Smooth muscle cell (in vitro differentiated cells): ENCODE data around the gene ASPG. TPM values are rescaled to one million over a fixed set of nuclear protein-coding genes. Genes with fewer than 3 reads are reported as not detected.

ENCODE experiments used
- DNase-seq: peaks from one replicate; lab custom pipeline; 2025; ENCODE audit not compliant: unreplicated experiment; lab: John Stamatoyannopoulos, UW
- H2AFZ ChIP-seq: fragments of 200-600 bp; sonication (generic); 2 replicates; pipeline ENCODE4 v1.6.0; 2016; ENCODE audit warnings: antibody characterized with exemption, low read depth, mild to moderate bottlenecking
- H3F3A ChIP-seq: fragments of 200-600 bp; sonication (generic); 2 replicates; pipeline ENCODE4 v1.6.0; 2017; ENCODE audit warnings: antibody characterized with exemption, low read depth
- H3K27ac ChIP-seq: fragments of 200-600 bp; sonication (generic); 2 replicates; pipeline ENCODE4 v1.5.1; 2016; ENCODE audit warnings: low read depth, mild to moderate bottlenecking
- H3K27me3 ChIP-seq: fragments of 200-600 bp; sonication (generic); 2 replicates; pipeline ENCODE4 v1.6.1; 2016; ENCODE audit warnings: low read depth, mild to moderate bottlenecking
- H3K36me3 ChIP-seq: fragments of 200-600 bp; sonication (generic); 2 replicates; pipeline ENCODE4 v1.5.1; 2016; ENCODE audit warnings: low read depth
- H3K4me1 ChIP-seq: fragments of 200-600 bp; sonication (generic); 2 replicates; pipeline ENCODE4 v1.5.1; 2016; ENCODE audit warnings: low read depth
- H3K4me2 ChIP-seq: fragments of 200-600 bp; sonication (generic); 2 replicates; pipeline ENCODE4 v1.6.0; 2016; ENCODE audit warnings: mild to moderate bottlenecking
- H3K4me3 ChIP-seq: fragments of 200-600 bp; sonication (generic); 2 replicates; pipeline ENCODE4 v1.5.1; 2016; ENCODE audit warnings: mild to moderate bottlenecking
- H3K79me2 ChIP-seq: fragments of 200-600 bp; sonication (generic); 2 replicates; pipeline ENCODE4 v1.6.0; 2016; ENCODE audit warnings: low read depth, mild to moderate bottlenecking
- H3K9ac ChIP-seq: fragments of 200-600 bp; sonication (generic); 2 replicates; pipeline ENCODE4 v1.6.0; 2016; ENCODE audit warnings: low read depth
- H3K9me3 ChIP-seq: fragments of 200-600 bp; sonication (generic); replicated peaks from 2 replicates; pipeline ENCODE4 v1.5.1; 2016; ENCODE audit warnings: low read depth
- H4K20me1 ChIP-seq: fragments of 200-600 bp; sonication (generic); 2 replicates; pipeline ENCODE4 v1.6.0; 2016; ENCODE audit warnings: low read depth
- CTCF ChIP-seq: fragments of 200-600 bp; sonication (generic); IDR thresholded peaks from 2 replicates; pipeline ENCODE4 v1.5.1; 2017; ENCODE audit warnings: borderline replicate concordance, mild to moderate bottlenecking, antibody characterized with exemption; ENCODE audit not compliant: insufficient read depth, poor library complexity, severe bottlenecking
- WGBS: methylation state at CpG from one replicate; pipeline ENCODE4 v1.1.7; 2016; ENCODE audit warnings: low lambda C conversion rate; 5-methylcytosine and 5-hydroxymethylcytosine counted together
- polyA plus RNA-seq: library from polyadenylated mRNA; unstranded; fragments of >200 nt; fragmentation: Nextera tagmentation; extraction: Ambion mirVana; gene quantifications from 2 replicates; pipeline ENCODE4 v1.2.1, GENCODE V29; 2016
- total RNA-seq: library from RNA; depleted of rRNA; stranded (reverse); fragments of >200 nt; gene quantifications from 2 replicates; pipeline ENCODE4 v1.2.3, GENCODE V29; 2014

ASPG gene
- total and polyA plus RNA-seq, 2 experiments from 2014 or later = 0.18 to 1.2 TPM

- H2AFZ ChIP-seq = no peak overlapping the region
- no peaks in the 10 kb centered on the region for H3F3A ChIP-seq
- no peak overlapping the region for H3K4me3 ChIP-seq
- peaks cover 42% of the 10 kb centered on the region for H3K27me3 ChIP-seq
- TF ChIP-seq CTCF = no peak
- H3K4me1 ChIP-seq = no peaks in the 10 kb centered on the region
- DNase-seq = no peak
- no peaks in the 10 kb centered on the region for H4K20me1 ChIP-seq
- H3K27ac ChIP-seq = peak overlapping the region; percentile 10
- H3K9me3 ChIP-seq = peaks cover 5% of the 10 kb centered on the region
- no peak overlapping the region for H3K4me2 ChIP-seq
- no peaks in the 10 kb centered on the region for H3K36me3 ChIP-seq
- no peak overlapping the region for H3K9ac ChIP-seq
- 78% methylated on average over 18 of the region's 18 CpGs for WGBS
- H3K79me2 ChIP-seq = no peaks in the 10 kb centered on the region
Measured at GRCh38 chr14:104119488-104120251, 34.2 kb downstream of the ASPG start.

- no peak for TF ChIP-seq CTCF
- no peak overlapping the region for H3K9ac ChIP-seq
- 58% methylated on average over 5 of the region's 5 CpGs for WGBS
- no peak for DNase-seq
- peak overlapping the region; percentile 10 for H3K27ac ChIP-seq
- peaks cover 36% of the 10 kb centered on the region for H3K27me3 ChIP-seq
- H3K4me2 ChIP-seq = no peak overlapping the region
- H2AFZ ChIP-seq = no peak overlapping the region
- H4K20me1 ChIP-seq = no peaks in the 10 kb centered on the region
- no peaks in the 10 kb centered on the region for H3K36me3 ChIP-seq
- no peaks in the 10 kb centered on the region for H3K4me1 ChIP-seq
- H3K79me2 ChIP-seq = no peaks in the 10 kb centered on the region
- no peaks in the 10 kb centered on the region for H3F3A ChIP-seq
- peaks cover 5% of the 10 kb centered on the region for H3K9me3 ChIP-seq
- H3K4me3 ChIP-seq = no peak overlapping the region
Measured at GRCh38 chr14:104120281-104120741, 34.8 kb downstream of the ASPG start.

- no peak overlapping the region for H3K9ac ChIP-seq
- H4K20me1 ChIP-seq = no peaks in the 10 kb centered on the region
- H3K4me2 ChIP-seq = no peak overlapping the region
- no peak overlapping the region for H2AFZ ChIP-seq
- no peaks in the 10 kb centered on the region for H3K36me3 ChIP-seq
- 90% methylated on average over 5 of the region's 5 CpGs for WGBS
- H3K9me3 ChIP-seq = peaks cover 5% of the 10 kb centered on the region
- peaks cover 27% of the 10 kb centered on the region for H3K27me3 ChIP-seq
- TF ChIP-seq CTCF = no peak
- H3K79me2 ChIP-seq = no peaks in the 10 kb centered on the region
- no peak overlapping the region for H3K4me3 ChIP-seq
- H3F3A ChIP-seq = no peaks in the 10 kb centered on the region
- no peak for DNase-seq
- H3K27ac ChIP-seq = no peak overlapping the region
- H3K4me1 ChIP-seq = no peaks in the 10 kb centered on the region
Measured at GRCh38 chr14:104121142-104121541, 35.6 kb downstream of the ASPG start.

GRCh38 chr14:104123879-104124278 lies 38.4 kb downstream of the ASPG start:
- H3K27me3 ChIP-seq = no peaks in the 10 kb centered on the region
- H3K9ac ChIP-seq = no peak overlapping the region
- no peak overlapping the region for H2AFZ ChIP-seq
- no peaks in the 10 kb centered on the region for H3K79me2 ChIP-seq
- H3K4me1 ChIP-seq = no peaks in the 10 kb centered on the region
- H3K4me2 ChIP-seq = no peak overlapping the region
- no peaks in the 10 kb centered on the region for H3F3A ChIP-seq
- no peaks in the 10 kb centered on the region for H3K36me3 ChIP-seq
- no peak overlapping the region for H3K27ac ChIP-seq
- no peak for DNase-seq
- no peaks in the 10 kb centered on the region for H4K20me1 ChIP-seq
- 98% methylated on average over 1 of the region's 1 CpG for WGBS
- H3K9me3 ChIP-seq = peaks cover 5% of the 10 kb centered on the region
- no peak overlapping the region for H3K4me3 ChIP-seq
- no peak for TF ChIP-seq CTCF
